ENCODE measurements around the gene BACH2. TPM values are rescaled to one million over a fixed set of nuclear protein-coding genes. Genes with fewer than 3 reads are reported as not detected.

BACH2 gene
- polyA plus RNA-seq, 1 of the 3 experiments (the other 2 are of a cell fraction), result 0.46 TPM

DNA sequence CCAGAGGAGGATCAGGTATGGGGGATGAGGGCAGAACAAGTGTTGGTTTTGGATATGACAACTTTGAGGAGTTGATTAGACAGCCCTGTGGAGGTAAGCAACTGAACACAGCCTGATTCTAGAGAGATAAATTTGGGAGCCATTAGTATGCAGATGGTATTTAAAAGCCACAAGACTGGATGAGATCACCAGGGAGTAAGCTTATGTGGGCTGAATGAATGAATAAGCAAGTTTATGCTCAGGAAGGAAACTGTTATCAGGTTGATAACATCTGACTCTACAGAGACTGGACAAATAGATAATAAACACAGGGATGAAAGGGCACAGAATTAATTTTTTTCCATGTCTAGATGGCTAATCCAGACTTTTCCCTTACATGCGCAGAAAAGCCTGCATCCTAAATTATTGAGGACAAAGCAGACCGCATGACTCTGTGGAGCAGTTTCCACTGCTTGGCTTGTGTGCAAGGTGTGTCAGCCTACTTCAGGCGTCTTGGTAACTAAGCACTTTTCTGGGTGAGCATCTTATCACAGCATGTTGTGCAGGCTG lies 251.7 kb downstream of the BACH2 start (continued):
- no peak for TF ChIP-seq USF2 (IDR thresholded peaks at IDR 0.05; ENCODE audit: borderline replicate concordance, low read depth, low read length)
- TF ChIP-seq EZH2phosphoT487 (IDR thresholded peaks at IDR 0.05; ENCODE audit: borderline replicate concordance, low read depth), result no peak
- peak; percentile 78 for TF ChIP-seq FOSL2 (IDR thresholded peaks at IDR 0.05; ENCODE audit: borderline replicate concordance, low read depth)
- peak; percentile 35; the same call in 1 of the 2 replicates for TF ChIP-seq POLR2AphosphoS5 (IDR thresholded peaks at IDR 0.05; ENCODE audit: low read depth, low read length)
- TF ChIP-seq, protein P1, sequence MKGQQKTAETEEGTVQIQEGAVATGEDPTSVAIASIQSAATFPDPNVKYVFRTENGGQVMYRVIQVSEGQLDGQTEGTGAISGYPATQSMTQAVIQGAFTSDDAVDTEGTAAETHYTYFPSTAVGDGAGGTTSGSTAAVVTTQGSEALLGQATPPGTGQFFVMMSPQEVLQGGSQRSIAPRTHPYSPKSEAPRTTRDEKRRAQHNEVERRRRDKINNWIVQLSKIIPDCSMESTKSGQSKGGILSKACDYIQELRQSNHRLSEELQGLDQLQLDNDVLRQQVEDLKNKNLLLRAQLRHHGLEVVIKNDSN (IDR thresholded peaks at IDR 0.05; ENCODE audit: borderline replicate concordance, low read depth), result no peak
- TF ChIP-seq, protein P2, sequence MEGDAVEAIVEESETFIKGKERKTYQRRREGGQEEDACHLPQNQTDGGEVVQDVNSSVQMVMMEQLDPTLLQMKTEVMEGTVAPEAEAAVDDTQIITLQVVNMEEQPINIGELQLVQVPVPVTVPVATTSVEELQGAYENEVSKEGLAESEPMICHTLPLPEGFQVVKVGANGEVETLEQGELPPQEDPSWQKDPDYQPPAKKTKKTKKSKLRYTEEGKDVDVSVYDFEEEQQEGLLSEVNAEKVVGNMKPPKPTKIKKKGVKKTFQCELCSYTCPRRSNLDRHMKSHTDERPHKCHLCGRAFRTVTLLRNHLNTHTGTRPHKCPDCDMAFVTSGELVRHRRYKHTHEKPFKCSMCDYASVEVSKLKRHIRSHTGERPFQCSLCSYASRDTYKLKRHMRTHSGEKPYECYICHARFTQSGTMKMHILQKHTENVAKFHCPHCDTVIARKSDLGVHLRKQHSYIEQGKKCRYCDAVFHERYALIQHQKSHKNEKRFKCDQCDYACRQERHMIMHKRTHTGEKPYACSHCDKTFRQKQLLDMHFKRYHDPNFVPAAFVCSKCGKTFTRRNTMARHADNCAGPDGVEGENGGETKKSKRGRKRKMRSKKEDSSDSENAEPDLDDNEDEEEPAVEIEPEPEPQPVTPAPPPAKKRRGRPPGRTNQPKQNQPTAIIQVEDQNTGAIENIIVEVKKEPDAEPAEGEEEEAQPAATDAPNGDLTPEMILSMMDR (IDR thresholded peaks at IDR 0.05), result no peak
- TF ChIP-seq TAF1 (IDR thresholded peaks at IDR 0.05; ENCODE audit: borderline replicate concordance, low read depth, low read length), result no peak
- TF ChIP-seq FOXJ3 (CRISPR knock-in tag; IDR thresholded peaks at IDR 0.05), result no peak
- TF ChIP-seq, protein P3, sequence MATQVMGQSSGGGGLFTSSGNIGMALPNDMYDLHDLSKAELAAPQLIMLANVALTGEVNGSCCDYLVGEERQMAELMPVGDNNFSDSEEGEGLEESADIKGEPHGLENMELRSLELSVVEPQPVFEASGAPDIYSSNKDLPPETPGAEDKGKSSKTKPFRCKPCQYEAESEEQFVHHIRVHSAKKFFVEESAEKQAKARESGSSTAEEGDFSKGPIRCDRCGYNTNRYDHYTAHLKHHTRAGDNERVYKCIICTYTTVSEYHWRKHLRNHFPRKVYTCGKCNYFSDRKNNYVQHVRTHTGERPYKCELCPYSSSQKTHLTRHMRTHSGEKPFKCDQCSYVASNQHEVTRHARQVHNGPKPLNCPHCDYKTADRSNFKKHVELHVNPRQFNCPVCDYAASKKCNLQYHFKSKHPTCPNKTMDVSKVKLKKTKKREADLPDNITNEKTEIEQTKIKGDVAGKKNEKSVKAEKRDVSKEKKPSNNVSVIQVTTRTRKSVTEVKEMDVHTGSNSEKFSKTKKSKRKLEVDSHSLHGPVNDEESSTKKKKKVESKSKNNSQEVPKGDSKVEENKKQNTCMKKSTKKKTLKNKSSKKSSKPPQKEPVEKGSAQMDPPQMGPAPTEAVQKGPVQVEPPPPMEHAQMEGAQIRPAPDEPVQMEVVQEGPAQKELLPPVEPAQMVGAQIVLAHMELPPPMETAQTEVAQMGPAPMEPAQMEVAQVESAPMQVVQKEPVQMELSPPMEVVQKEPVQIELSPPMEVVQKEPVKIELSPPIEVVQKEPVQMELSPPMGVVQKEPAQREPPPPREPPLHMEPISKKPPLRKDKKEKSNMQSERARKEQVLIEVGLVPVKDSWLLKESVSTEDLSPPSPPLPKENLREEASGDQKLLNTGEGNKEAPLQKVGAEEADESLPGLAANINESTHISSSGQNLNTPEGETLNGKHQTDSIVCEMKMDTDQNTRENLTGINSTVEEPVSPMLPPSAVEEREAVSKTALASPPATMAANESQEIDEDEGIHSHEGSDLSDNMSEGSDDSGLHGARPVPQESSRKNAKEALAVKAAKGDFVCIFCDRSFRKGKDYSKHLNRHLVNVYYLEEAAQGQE (IDR thresholded peaks at IDR 0.05; ENCODE audit: low read depth, low read length), result no peak
- peak; percentile 43; the same call in 1 of the 2 replicates for TF ChIP-seq RXRA (IDR thresholded peaks at IDR 0.05; ENCODE audit: borderline replicate concordance, low read depth)
- peak; percentile 66; the same call in 1 of the 2 replicates for TF ChIP-seq FOXM1 (IDR thresholded peaks at IDR 0.05; ENCODE audit: low read depth)

Data from SK-N-SH (cell line).